ENCODE data around the gene MDFIC2. TPM values are rescaled to one million over a fixed set of nuclear protein-coding genes. Genes with fewer than 3 reads are reported as not detected.

The MDFIC2 gene
- total and polyA plus RNA-seq, 2 of the 13 experiments (the other 11 are each of a cell fraction or from before 2014, with no cell fraction given) = not detected

DNA sequence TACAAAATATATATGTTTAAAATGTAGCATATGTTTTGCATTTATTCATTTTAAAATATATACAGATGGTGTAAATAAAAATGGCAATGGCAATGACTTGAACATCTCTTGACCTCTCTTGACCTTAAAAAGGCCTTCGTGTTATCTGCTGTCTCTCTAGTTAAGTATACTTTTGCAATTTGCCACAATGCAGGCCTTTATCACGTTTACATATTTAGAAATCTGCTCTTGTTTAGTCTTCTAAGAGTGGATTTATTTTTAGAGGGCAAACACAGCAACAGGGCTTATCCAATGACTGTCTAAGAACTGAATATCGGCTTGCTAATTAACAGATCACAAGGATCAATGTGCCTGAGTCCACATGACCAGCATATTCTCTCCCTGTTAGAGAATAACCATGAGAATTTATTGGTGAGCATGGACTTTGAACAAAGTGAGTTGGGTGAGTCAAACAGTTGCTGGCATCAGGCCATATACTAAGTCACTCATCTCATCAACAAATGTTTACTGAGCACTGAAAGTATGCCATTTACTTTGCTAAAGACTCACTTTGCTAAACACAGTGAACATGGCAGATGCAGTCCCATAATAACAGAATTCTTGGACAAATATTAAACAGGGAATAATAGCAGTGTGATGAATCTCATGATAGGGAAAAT lies 48.2 kb downstream of the MDFIC2 start (continued):
- TF ChIP-seq, protein P1, sequence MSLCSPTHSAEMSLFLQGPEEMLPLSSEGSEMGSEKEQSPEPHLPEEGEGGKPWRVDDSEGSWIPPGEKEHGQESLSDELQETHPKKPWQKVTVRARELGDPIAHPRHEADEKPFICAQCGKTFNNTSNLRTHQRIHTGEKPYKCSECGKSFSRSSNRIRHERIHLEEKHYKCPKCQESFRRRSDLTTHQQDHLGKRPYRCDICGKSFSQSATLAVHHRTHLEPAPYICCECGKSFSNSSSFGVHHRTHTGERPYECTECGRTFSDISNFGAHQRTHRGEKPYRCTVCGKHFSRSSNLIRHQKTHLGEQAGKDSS (CRISPR knock-in tag; IDR thresholded peaks at IDR 0.05; ENCODE audit: borderline replicate concordance, low read depth) = peak; percentile 90
- TF ChIP-seq, protein P2, sequence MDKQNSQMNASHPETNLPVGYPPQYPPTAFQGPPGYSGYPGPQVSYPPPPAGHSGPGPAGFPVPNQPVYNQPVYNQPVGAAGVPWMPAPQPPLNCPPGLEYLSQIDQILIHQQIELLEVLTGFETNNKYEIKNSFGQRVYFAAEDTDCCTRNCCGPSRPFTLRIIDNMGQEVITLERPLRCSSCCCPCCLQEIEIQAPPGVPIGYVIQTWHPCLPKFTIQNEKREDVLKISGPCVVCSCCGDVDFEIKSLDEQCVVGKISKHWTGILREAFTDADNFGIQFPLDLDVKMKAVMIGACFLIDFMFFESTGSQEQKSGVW (CRISPR knock-in tag; IDR thresholded peaks at IDR 0.05; ENCODE audit: borderline replicate concordance) = no peak
- TF ChIP-seq HDAC6 (IDR thresholded peaks at IDR 0.05; ENCODE audit: low read depth, low read length) (no peak), SP140L (CRISPR knock-in tag; IDR thresholded peaks at IDR 0.05; ENCODE audit: borderline replicate concordance) (no peak), MTF2 (CRISPR knock-in tag; IDR thresholded peaks at IDR 0.05; ENCODE audit: borderline replicate concordance) (no peak), ZNF432 (CRISPR knock-in tag; IDR thresholded peaks at IDR 0.05; ENCODE audit: borderline replicate concordance) (no peak), NCOR1 (IDR thresholded peaks at IDR 0.05; ENCODE audit: borderline replicate concordance, low read length) (peak; percentile 25; the same call in 1 of the 2 replicates), MTA3 (CRISPR knock-in tag; IDR thresholded peaks at IDR 0.05) (no peak), FIP1L1 (IDR thresholded peaks at IDR 0.05; ENCODE audit: borderline replicate concordance, insufficient read depth, low read depth, low read length) (no peak), ZFP36 (IDR thresholded peaks at IDR 0.05; ENCODE audit: borderline replicate concordance, low read depth, low read length, partially characterized antibody) (no peak), KDM5A (IDR thresholded peaks at IDR 0.05; ENCODE audit: borderline replicate concordance, low read length) (no peak), KDM4B (CRISPR knock-in tag; IDR thresholded peaks at IDR 0.05) (no peak), ZSCAN21 (CRISPR knock-in tag; IDR thresholded peaks at IDR 0.05; ENCODE audit: borderline replicate concordance) (no peak), ZNF878 (CRISPR knock-in tag; IDR thresholded peaks at IDR 0.05) (no peak)
- TF ChIP-seq, protein P3, sequence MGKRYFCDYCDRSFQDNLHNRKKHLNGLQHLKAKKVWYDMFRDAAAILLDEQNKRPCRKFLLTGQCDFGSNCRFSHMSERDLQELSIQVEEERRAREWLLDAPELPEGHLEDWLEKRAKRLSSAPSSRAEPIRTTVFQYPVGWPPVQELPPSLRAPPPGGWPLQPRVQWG (CRISPR knock-in tag; IDR thresholded peaks at IDR 0.05; ENCODE audit: borderline replicate concordance, low read depth) = no peak
- TF ChIP-seq, protein P4, sequence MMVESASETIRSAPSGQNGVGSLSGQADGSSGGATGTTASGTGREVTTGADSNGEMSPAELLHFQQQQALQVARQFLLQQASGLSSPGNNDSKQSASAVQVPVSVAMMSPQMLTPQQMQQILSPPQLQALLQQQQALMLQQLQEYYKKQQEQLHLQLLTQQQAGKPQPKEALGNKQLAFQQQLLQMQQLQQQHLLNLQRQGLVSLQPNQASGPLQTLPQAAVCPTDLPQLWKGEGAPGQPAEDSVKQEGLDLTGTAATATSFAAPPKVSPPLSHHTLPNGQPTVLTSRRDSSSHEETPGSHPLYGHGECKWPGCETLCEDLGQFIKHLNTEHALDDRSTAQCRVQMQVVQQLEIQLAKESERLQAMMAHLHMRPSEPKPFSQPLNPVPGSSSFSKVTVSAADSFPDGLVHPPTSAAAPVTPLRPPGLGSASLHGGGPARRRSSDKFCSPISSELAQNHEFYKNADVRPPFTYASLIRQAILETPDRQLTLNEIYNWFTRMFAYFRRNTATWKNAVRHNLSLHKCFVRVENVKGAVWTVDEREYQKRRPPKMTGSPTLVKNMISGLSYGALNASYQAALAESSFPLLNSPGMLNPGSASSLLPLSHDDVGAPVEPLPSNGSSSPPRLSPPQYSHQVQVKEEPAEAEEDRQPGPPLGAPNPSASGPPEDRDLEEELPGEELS (CRISPR knock-in tag; IDR thresholded peaks at IDR 0.05) = 0 out of 2 replicates have a peak, but pooled peaks have one; percentile 22
- TF ChIP-seq, protein P5, sequence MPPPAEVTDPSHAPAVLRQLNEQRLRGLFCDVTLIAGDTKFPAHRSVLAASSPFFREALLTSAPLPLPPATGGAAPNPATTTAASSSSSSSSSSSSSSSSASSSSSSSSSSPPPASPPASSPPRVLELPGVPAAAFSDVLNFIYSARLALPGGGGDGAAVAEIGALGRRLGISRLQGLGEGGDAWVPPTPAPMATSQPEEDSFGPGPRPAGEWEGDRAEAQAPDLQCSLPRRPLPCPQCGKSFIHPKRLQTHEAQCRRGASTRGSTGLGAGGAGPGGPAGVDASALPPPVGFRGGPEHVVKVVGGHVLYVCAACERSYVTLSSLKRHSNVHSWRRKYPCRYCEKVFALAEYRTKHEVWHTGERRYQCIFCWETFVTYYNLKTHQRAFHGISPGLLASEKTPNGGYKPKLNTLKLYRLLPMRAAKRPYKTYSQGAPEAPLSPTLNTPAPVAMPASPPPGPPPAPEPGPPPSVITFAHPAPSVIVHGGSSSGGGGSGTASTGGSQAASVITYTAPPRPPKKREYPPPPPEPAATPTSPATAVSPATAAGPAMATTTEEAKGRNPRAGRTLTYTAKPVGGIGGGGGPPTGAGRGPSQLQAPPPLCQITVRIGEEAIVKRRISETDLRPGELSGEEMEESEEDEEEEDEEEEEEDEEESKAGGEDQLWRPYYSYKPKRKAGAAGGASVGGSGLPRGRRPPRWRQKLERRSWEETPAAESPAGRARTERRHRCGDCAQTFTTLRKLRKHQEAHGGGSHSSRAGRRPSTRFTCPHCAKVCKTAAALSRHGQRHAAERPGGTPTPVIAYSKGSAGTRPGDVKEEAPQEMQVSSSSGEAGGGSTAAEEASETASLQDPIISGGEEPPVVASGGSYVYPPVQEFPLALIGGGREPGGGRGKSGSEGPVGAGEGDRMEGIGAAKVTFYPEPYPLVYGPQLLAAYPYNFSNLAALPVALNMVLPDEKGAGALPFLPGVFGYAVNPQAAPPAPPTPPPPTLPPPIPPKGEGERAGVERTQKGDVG (CRISPR knock-in tag; IDR thresholded peaks at IDR 0.05; ENCODE audit: borderline replicate concordance) = no peak
- TF ChIP-seq, protein P6, sequence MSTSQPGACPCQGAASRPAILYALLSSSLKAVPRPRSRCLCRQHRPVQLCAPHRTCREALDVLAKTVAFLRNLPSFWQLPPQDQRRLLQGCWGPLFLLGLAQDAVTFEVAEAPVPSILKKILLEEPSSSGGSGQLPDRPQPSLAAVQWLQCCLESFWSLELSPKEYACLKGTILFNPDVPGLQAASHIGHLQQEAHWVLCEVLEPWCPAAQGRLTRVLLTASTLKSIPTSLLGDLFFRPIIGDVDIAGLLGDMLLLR (CRISPR knock-in tag; IDR thresholded peaks at IDR 0.05) = no peak
- TF ChIP-seq, protein P7, sequence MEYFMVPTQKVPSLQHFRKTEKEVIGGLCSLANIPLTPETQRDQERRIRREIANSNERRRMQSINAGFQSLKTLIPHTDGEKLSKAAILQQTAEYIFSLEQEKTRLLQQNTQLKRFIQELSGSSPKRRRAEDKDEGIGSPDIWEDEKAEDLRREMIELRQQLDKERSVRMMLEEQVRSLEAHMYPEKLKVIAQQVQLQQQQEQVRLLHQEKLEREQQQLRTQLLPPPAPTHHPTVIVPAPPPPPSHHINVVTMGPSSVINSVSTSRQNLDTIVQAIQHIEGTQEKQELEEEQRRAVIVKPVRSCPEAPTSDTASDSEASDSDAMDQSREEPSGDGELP (IDR thresholded peaks at IDR 0.05; ENCODE audit: borderline replicate concordance, low read depth) = no peak
